Inferior parietal cortex (tissue), 1 donor: ENCODE results near the gene ACER3.
"Not testable (repeated sequence)": the region's sequence is repeated elsewhere in the genome, so short reads cannot be mapped to it uniquely, and the experiment has no call there.

Source experiments
- DNase-seq: peaks from one replicate; pipeline ENCODE4 v3.0.0-alpha.2; 2016; ENCODE audit errors: extremely low spot score

Gene ACER3

GRCh38 chr11:76995081-76995576 is 134.4 kb downstream of the ACER3 start:
- no peak for DNase-seq

GRCh38 chr11:76997512-76997911 is 136.8 kb downstream of the ACER3 start:
- DNase-seq, result no peak

- DNase-seq, result no peak
Measured at GRCh38 chr11:76999597-76999996, 138.9 kb downstream of the ACER3 start.

- no peak for DNase-seq
Measured at GRCh38 chr11:77001613-77002012, 140.9 kb downstream of the ACER3 start.

GRCh38 chr11:77002776-77003175 is 142.1 kb downstream of the ACER3 start:
- DNase-seq, result no peak

- no peak for DNase-seq
Measured at GRCh38 chr11:77003963-77004362, 143.2 kb downstream of the ACER3 start.

- no peak for DNase-seq
Measured at GRCh38 chr11:77009533-77010160, 148.9 kb downstream of the ACER3 start.

- DNase-seq, result no peak
Measured at GRCh38 chr11:77014669-77015068, 154.0 kb downstream of the ACER3 start.

GRCh38 chr11:77018396-77018924 is 157.7 kb downstream of the ACER3 start:
- DNase-seq, result not testable (repeated sequence)

GRCh38 chr11:77019976-77020595 is 159.4 kb downstream of the ACER3 start:
- no peak for DNase-seq

GRCh38 chr11:77020734-77021133 is 160.0 kb downstream of the ACER3 start:
- DNase-seq, result no peak

GRCh38 chr11:77024745-77025144 is 164.0 kb downstream of the ACER3 start:
- no peak for DNase-seq

GRCh38 chr11:77026221-77026620 is 165.5 kb downstream of the ACER3 start:
- DNase-seq, result no peak

- no peak for DNase-seq
Measured at GRCh38 chr11:77026743-77027142, 166.0 kb downstream of the ACER3 start.

GRCh38 chr11:77027275-77027674 is 166.6 kb downstream of the ACER3 start:
- DNase-seq, result no peak

GRCh38 chr11:77029829-77030228 is 169.1 kb downstream of the ACER3 start:
- no peak for DNase-seq

GRCh38 chr11:77030834-77031414 is 170.2 kb downstream of the ACER3 start:
- DNase-seq, result no peak

- DNase-seq, result no peak
Measured at GRCh38 chr11:77031599-77031998, 170.9 kb downstream of the ACER3 start.

GRCh38 chr11:77035039-77035438 is 174.3 kb downstream of the ACER3 start:
- DNase-seq, result no peak

- DNase-seq, result no peak
Measured at GRCh38 chr11:77035580-77035979, 174.9 kb downstream of the ACER3 start.

GRCh38 chr11:77036398-77036797 is 175.7 kb downstream of the ACER3 start:
- no peak for DNase-seq

GRCh38 chr11:77037057-77037456 is 176.3 kb downstream of the ACER3 start:
- DNase-seq, result no peak
